OCI-LY7 (cell line): ENCODE measurements around the gene KHDRBS2. TPM values are rescaled to one million over a fixed set of nuclear protein-coding genes. Genes with fewer than 3 reads are reported as not detected.

Experiments
- BruUV-seq: library from RNA; stranded (reverse); fragments of 400-500 nt; replicated peaks from 2 replicates; lab custom pipeline; 2021; lab: Mats Ljungman, UMichigan
- CTCF ChIA-PET: fragments of 300-600 bp; sonication (Branson Sonifier 250); formaldehyde crosslinking; loops from one replicate; lab custom pipeline; 2022; ENCODE audit warnings: antibody characterized with exemption; ENCODE audit not compliant: unreplicated experiment; lab: Charles Lee
- POLR2A ChIA-PET: fragments of 300-600 bp; sonication (Branson Sonifier 250); formaldehyde crosslinking; loops from one replicate; lab custom pipeline; 2022; ENCODE audit warnings: antibody characterized with exemption; lab: Charles Lee
- DNase-seq: peaks from one replicate; pipeline ENCODE4 v3.0.0-alpha.2; 2015; ENCODE audit warnings: low spot score
- H2AFZ ChIP-seq: fragments of 200-600 bp; sonication (generic), shearing (Covaris generic); 2 replicates; pipeline ENCODE4 v1.6.1; 2014; ENCODE audit warnings: mild to moderate bottlenecking, antibody characterized with exemption, low read length, moderate library complexity
- H3K27ac ChIP-seq: fragments of 200-600 bp; sonication (generic); 2 replicates; pipeline ENCODE4 v1.5.1; 2014; ENCODE audit warnings: mixed run types, low read depth, mild to moderate bottlenecking, moderate library complexity, low read length, inconsistent platforms; ENCODE audit not compliant: poor library complexity, severe bottlenecking
- H3K36me3 ChIP-seq: fragments of 200-600 bp; sonication (generic); 2 replicates; pipeline ENCODE4 v1.6.1; 2014; ENCODE audit warnings: mild to moderate bottlenecking, antibody characterized with exemption, low read length, moderate library complexity, mixed read lengths; ENCODE audit not compliant: insufficient read depth
- H3K4me1 ChIP-seq: fragments of 200-600 bp; sonication (generic); 2 replicates; pipeline ENCODE4 v1.5.1; 2014; ENCODE audit warnings: mild to moderate bottlenecking, low read length; ENCODE audit not compliant: insufficient read depth, poor library complexity, severe bottlenecking
- H3K4me2 ChIP-seq: fragments of 200-600 bp; sonication (generic); 2 replicates; pipeline ENCODE4 v1.6.1; 2014; ENCODE audit warnings: mild to moderate bottlenecking, low read length
- H3K4me3 ChIP-seq: fragments of 200-600 bp; sonication (generic); 2 replicates; pipeline ENCODE4 v1.5.1; 2014; ENCODE audit warnings: mild to moderate bottlenecking, low read depth, low read length; ENCODE audit not compliant: poor library complexity, severe bottlenecking
- H3K79me2 ChIP-seq: fragments of 200-600 bp; sonication (generic); 2 replicates; pipeline ENCODE4 v1.6.1; 2016; ENCODE audit warnings: low read depth, mild to moderate bottlenecking, low read length, moderate library complexity, mixed read lengths; ENCODE audit not compliant: insufficient read depth
- H3K9me2 ChIP-seq: fragments of 200-600 bp; sonication (generic); 2 replicates; pipeline ENCODE4 v1.6.1; 2016; ENCODE audit warnings: mild to moderate bottlenecking, low read length, mixed read lengths; ENCODE audit not compliant: insufficient read depth
- H3K9me3 ChIP-seq: fragments of 200-600 bp; sonication (generic); 2 replicates; pipeline ENCODE4 v1.6.1; 2014; ENCODE audit warnings: mild to moderate bottlenecking, mixed run types, low read length, mixed read lengths
- H4K20me1 ChIP-seq: fragments of 200-600 bp; sonication (generic); 2 replicates; pipeline ENCODE4 v1.6.1; 2014; ENCODE audit warnings: mild to moderate bottlenecking, antibody characterized with exemption, low read length, moderate library complexity, mixed read lengths; ENCODE audit not compliant: insufficient read depth
- CTCF ChIP-seq: fragments of 200-600 bp; sonication (generic); conservative IDR thresholded peaks from 2 replicates; pipeline ENCODE4 v1.5.1; 2014; ENCODE audit warnings: mild to moderate bottlenecking, antibody characterized with exemption, low read length, moderate library complexity, mixed read lengths
- EZH2phosphoT487 ChIP-seq: fragments of 200-600 bp; sonication (generic); IDR thresholded peaks from 2 replicates; pipeline ENCODE4 v1.6.1; 2018; ENCODE audit warnings: low read depth, borderline replicate concordance, mild to moderate bottlenecking, mixed run types, antibody characterized with exemption, low read length, moderate library complexity, mixed read lengths
- intact Hi-C: fragments of 100-400 bp; cut with micrococcal nuclease; formaldehyde crosslinking; loops from one replicate; pipeline ENCODE4 v1.10.0; 2022; ENCODE audit not compliant: unreplicated experiment
- total RNA-seq, 2 experiments: library from RNA; depleted of rRNA in 1 of 2; stranded (reverse); fragments of >200 nt in 1 of 2; shearing (Covaris generic) in 1 of 2; gene quantifications; 2 replicates each; pipeline ENCODE4 v1.2.3, GENCODE V29; 2014 to 2022

Gene KHDRBS2
- total RNA-seq, 2 experiments from 2014 or later: 1.7 to 7.6 TPM

- ChIA-PET CTCF (no interaction called here), POLR2A (interaction anchor here (0.9 kb wide), 1 partner anchor 9 kb away, joined by 3 read pairs; no protein-coding TSS in a partner anchor)
- Histone ChIP-seq H3K4me1 (peaks cover 10% of the 10 kb centered on the region), H4K20me1 (no peaks in the 10 kb centered on the region), H3K9me3 (no peaks in the 10 kb centered on the region), H2AFZ (no peak overlapping the region), H3K4me2 (no peak overlapping the region), H3K4me3 (no peak overlapping the region), H3K27ac (no peak overlapping the region), H3K9me2 (no peaks in the 10 kb centered on the region), H3K79me2 (no peaks in the 10 kb centered on the region), H3K36me3 (no peaks in the 10 kb centered on the region)
- BruUV-seq: no TSS peak
- DNase-seq: no peak
- TF ChIP-seq EZH2phosphoT487: no peak
- no peak for TF ChIP-seq CTCF
- intact Hi-C loops: no loop called here
Measured at GRCh38 chr6:62288562-62288961, 2.5 kb upstream of the KHDRBS2 start.

- H3K27ac ChIP-seq: no peak overlapping the region
- no TSS peak for BruUV-seq
- peak overlapping the region; percentile 92 for H3K4me2 ChIP-seq
- peak overlapping the region; percentile 74 for H3K4me3 ChIP-seq
- DNase-seq: no peak
- POLR2A ChIA-PET: interaction anchor here (0.9 to 2.6 kb wide), 7 partner anchors 8 to 162 kb away, joined by 4 to 16 read pairs (median 6); no protein-coding TSS in a partner anchor
- CTCF ChIA-PET: interaction anchor here (0.9 kb wide), 1 partner anchor 12 kb away, joined by 3 read pairs; no protein-coding TSS in a partner anchor
- peaks cover 10% of the 10 kb centered on the region for H3K4me1 ChIP-seq
- H3K36me3 ChIP-seq: no peaks in the 10 kb centered on the region
- H3K79me2 ChIP-seq: no peaks in the 10 kb centered on the region
- H3K9me3 ChIP-seq: no peaks in the 10 kb centered on the region
- H3K9me2 ChIP-seq: no peaks in the 10 kb centered on the region
- no peaks in the 10 kb centered on the region for H4K20me1 ChIP-seq
- intact Hi-C loops: no loop called here
- peak overlapping the region; percentile 97 for H2AFZ ChIP-seq
- TF ChIP-seq CTCF: no peak
- no peak for TF ChIP-seq EZH2phosphoT487
Measured at GRCh38 chr6:62286470-62286843, 432 bp upstream of the KHDRBS2 start.

GRCh38 chr6:62284725-62285124 is 1.3 kb downstream of the KHDRBS2 start:
- Histone ChIP-seq H2AFZ (peak overlapping the region; percentile 97; the same call in 1 of the 2 replicates), H3K27ac (no peak overlapping the region), H3K79me2 (no peaks in the 10 kb centered on the region), H4K20me1 (no peaks in the 10 kb centered on the region), H3K9me3 (no peaks in the 10 kb centered on the region), H3K36me3 (no peaks in the 10 kb centered on the region), H3K9me2 (no peaks in the 10 kb centered on the region), H3K4me1 (peaks cover 10% of the 10 kb centered on the region), H3K4me3 (peak overlapping the region; percentile 74), H3K4me2 (peak overlapping the region; percentile 92)
- ChIA-PET POLR2A (interaction anchor here (0.6 to 2.6 kb wide), 9 partner anchors 13 to 120 kb away, joined by 3 to 16 read pairs (median 6); no protein-coding TSS in a partner anchor), CTCF (no interaction called here)
- no peak for DNase-seq
- no TSS peak for BruUV-seq
- intact Hi-C loops: loop anchor here (5.0 kb wide), 2 partner anchors 397 to 477 kb away; no protein-coding TSS in a partner anchor
- TF ChIP-seq CTCF (no peak), EZH2phosphoT487 (no peak)
